ENCODE data around the gene ELF2. TPM values are rescaled to one million over a fixed set of nuclear protein-coding genes. Genes with fewer than 3 reads are reported as not detected.

Gene ELF2
- total and polyA plus RNA-seq, 8 donors, result 9.0 to 31.6 (median 18.7) TPM

DNA sequence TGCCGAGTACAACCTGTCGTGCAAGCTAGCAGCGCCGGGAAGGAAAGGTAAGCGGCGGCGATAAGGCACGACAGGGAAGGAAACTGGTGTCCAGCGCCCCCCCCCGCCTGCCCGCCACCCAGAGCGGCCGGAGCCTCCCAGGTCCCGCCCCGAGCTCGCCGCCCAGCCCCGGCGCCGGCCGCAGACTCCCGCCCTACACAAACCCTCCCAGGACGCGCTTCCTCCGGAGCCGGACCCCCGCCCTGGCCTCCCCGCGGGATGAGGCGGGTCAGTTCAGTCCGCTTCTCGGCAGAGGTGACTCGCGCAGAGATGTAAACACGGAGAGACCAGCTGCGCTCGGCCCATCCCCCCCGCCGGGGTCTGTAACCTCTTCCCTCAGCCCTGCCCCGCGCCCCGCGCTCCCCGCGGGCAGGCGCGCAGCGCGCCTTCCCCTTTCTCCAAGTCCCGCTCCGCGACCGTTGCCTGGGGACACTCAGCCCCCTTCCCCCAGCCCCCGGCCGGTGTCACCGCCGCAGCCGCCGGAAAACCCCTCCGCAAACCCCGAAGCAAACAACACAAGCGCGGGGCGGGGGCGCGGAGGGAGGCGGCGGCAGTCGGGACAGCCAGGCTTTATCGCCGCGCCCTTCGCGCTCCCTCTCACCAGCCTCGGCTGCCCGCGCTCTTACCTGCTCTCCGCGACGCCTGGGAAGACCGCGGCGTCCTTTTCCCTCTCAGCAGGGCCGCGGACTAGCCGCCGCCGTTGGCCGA is 543 bp downstream of the ELF2 start:
- peak; percentile 51 to 70 (median 63) for ATAC-seq
- Histone ChIP-seq H3K27ac (peak overlapping the region; percentile 99 to 100 (median 99)), H3K9me3 (no peaks in the 10 kb centered on the region), H3K36me3 (no peaks in the 10 kb centered on the region), H3K27me3 (no peaks in the 10 kb centered on the region), H3K4me3 (peak overlapping the region; percentile 60 to 97 (median 89)), H3K4me1 (peaks cover 0 to 16% (median 0%) of the 10 kb centered on the region in 3 donors)
- DNase-seq, result peak; percentile 78 to 90 (median 87)
- TF ChIP-seq, protein P1, sequence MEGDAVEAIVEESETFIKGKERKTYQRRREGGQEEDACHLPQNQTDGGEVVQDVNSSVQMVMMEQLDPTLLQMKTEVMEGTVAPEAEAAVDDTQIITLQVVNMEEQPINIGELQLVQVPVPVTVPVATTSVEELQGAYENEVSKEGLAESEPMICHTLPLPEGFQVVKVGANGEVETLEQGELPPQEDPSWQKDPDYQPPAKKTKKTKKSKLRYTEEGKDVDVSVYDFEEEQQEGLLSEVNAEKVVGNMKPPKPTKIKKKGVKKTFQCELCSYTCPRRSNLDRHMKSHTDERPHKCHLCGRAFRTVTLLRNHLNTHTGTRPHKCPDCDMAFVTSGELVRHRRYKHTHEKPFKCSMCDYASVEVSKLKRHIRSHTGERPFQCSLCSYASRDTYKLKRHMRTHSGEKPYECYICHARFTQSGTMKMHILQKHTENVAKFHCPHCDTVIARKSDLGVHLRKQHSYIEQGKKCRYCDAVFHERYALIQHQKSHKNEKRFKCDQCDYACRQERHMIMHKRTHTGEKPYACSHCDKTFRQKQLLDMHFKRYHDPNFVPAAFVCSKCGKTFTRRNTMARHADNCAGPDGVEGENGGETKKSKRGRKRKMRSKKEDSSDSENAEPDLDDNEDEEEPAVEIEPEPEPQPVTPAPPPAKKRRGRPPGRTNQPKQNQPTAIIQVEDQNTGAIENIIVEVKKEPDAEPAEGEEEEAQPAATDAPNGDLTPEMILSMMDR (IDR thresholded peaks at IDR 0.05), result no peak
- intact Hi-C loops (cut with DNase I), result no loop called here
- 0 to 1% methylated on average over 78 to 89 of the region's 89 CpGs for WGBS, 2 donors
- FAIRE-seq, result no peak

DNA sequence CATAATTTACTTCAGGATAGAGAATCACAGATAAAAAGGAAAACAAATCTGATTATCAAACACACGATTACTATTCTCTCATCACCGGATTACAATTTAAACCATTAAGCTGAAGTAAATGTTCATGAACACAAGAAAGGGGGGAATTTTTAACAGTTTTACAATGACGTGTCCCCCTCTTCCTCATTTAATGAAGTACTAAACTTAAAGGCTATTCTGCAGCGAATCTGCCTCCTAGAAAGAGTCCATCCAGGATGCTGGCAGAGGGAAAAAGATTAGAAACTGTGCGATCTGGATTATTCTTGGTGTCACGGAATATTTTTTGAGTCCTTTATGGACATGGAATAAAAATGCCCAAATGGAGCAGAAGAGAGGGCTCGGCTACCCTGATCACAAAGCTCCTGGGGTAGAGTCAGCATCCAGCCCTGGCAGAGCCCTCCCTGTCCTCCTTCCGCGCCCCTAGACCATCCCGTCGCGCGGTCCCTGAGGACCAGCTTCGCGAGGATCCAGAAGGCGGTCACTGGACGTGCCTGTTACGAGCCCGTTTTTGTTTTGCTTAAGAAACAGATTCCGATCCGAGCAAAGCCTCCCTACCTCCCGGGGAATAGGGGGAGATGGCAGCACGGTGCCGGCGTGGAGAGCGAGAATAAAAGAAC is 1.2 kb downstream of the ELF2 start:
- peak in 2 of 4 donors; percentile 0 for ATAC-seq
- Histone ChIP-seq H3K4me1 (peaks cover 0 to 16% (median 0%) of the 10 kb centered on the region in 3 donors), H3K36me3 (no peaks in the 10 kb centered on the region), H3K27me3 (no peaks in the 10 kb centered on the region), H3K9me3 (no peaks in the 10 kb centered on the region), H3K4me3 (peak overlapping the region; percentile 60 to 97 (median 89)), H3K27ac (peak overlapping the region; percentile 99 to 100 (median 99))
- intact Hi-C loops (cut with DNase I), result no loop called here
- FAIRE-seq, result no peak
- TF ChIP-seq, protein P1 (IDR thresholded peaks at IDR 0.05), result no peak
- no peak for DNase-seq
- WGBS, 2 donors, result 0 to 1% methylated on average over 26 of the region's 26 CpGs

DNA sequence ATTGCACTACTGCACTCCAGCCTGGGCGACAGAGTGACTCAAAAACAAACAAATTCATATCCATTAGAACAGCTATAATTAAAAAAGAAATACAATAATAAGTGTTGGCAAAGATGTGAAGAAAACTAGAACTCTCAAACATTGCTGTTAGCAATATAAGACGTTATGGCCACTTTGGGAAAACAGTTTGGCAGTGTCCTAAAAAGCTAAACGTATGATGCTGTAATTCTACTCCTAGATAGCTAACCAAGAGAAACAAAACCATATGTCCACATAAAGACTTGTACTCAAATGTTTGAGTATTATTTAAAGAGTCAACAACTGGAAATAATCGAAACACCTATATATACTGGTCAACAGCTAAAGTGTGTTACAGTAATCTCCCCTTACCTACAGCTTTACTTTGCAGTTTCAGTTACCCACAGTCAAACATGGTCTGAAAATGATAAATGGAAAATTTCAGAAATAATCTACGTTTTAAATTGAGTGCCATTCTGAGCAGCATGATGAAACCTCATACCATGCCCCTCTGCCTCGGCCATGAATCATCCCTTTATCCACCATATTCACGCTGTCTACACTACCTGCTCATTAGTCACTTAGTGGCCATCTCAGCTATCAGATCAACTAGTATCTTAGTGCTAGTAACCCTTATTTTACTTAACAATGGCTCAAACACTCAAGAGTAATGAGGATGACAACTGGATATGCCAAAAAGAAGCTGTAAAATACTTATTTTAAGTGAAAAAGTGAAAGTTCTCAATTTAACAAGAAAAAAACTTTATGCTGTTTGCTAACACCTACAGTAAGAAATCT is 4.9 kb downstream of the ELF2 start:
- Histone ChIP-seq H3K4me1 (peaks cover 0 to 22% (median 4%) of the 10 kb centered on the region in 3 donors), H3K4me3 (no peak overlapping the region), H3K27me3 (no peaks in the 10 kb centered on the region), H3K36me3 (no peaks in the 10 kb centered on the region), H3K27ac (no peak overlapping the region), H3K9me3 (no peaks in the 10 kb centered on the region)
- DNase-seq, result no peak
- no peak for ATAC-seq
- FAIRE-seq, result no peak
- TF ChIP-seq, protein P1 (IDR thresholded peaks at IDR 0.05), result no peak
- WGBS, 2 donors, result 53 to 55% methylated on average over 7 of the region's 7 CpGs
- intact Hi-C loops (cut with DNase I), result no loop called here

DNA sequence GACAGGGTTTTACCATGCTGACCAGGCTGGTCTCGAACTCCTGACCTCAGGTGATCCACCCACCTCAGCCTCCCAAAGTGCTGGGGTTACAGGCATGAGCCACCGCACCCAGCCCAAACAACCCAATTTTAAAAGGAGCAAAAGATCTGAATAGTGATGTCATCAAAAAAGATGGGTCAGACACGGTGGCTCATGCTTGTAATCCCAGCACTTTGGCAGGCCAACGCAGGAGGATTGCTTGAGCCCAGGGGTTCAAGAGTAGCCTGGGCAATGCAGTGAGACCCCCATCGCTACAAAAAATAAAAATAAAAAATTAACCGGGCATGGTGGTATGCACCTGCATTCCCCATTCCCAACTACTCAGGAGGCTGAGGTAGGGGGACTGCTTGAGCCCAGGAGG is 6.1 kb downstream of the ELF2 start:
- no peak overlapping the region for H3K27ac ChIP-seq
- H3K4me3 ChIP-seq, result no peak overlapping the region
- H3K9me3 ChIP-seq, result no peaks in the 10 kb centered on the region
- no peaks in the 10 kb centered on the region for H3K36me3 ChIP-seq
- intact Hi-C loops (cut with DNase I), result no loop called here
- FAIRE-seq, result no peak
- DNase-seq, result no peak
- WGBS, 2 donors, result 91 to 92% methylated on average over 6 of the region's 6 CpGs
- H3K27me3 ChIP-seq, result no peaks in the 10 kb centered on the region
- peaks cover 0 to 26% (median 7%) of the 10 kb centered on the region in 3 donors for H3K4me1 ChIP-seq
- TF ChIP-seq, protein P1 (IDR thresholded peaks at IDR 0.05), result no peak
- ATAC-seq, result no peak
